Fibroblast of pulmonary artery (primary cell): Measurements from ENCODE around the gene LARGE2.

Experiments used
- DNase-seq: peaks from one replicate; pipeline ENCODE4 v3.0.0-alpha.2; 2010; ENCODE audit warnings: low read depth
- H3K4me3 ChIP-seq: replicated peaks from 2 replicates; pipeline ENCODE4 v1.5.1; 2011; ENCODE audit warnings: low read depth, mild to moderate bottlenecking, control low read depth, low read length, moderate library complexity
- TF ChIP-seq, protein P1 (sequence below): IDR thresholded peaks from 2 replicates; pipeline ENCODE4 v1.5.1; 2011; ENCODE audit warnings: mild to moderate bottlenecking, control low read depth, low read length, inconsistent platforms; ENCODE audit errors: missing control alignments

LARGE2 gene

DNA sequence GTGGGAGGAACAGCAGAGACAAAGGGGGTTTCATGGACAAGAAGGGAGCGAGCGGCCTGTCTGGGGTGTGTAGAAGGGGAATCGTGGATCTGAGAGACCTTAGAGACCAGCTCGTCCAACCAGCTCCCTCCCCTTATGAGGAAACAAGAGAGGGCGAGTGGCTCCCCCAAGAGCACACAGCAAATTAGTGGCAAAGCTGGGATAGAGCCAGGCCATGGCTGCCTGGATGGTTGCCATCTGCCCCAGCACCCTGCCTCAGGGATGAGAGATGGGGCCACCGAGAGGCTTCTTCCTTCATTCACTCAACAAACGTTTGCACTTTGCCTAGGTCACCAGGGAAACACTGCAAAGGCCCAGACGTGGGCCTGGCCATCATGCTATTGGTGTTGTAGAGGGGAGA lies 32.9 kb upstream of the LARGE2 start:
- DNase-seq = no peak
- TF ChIP-seq, protein P1, sequence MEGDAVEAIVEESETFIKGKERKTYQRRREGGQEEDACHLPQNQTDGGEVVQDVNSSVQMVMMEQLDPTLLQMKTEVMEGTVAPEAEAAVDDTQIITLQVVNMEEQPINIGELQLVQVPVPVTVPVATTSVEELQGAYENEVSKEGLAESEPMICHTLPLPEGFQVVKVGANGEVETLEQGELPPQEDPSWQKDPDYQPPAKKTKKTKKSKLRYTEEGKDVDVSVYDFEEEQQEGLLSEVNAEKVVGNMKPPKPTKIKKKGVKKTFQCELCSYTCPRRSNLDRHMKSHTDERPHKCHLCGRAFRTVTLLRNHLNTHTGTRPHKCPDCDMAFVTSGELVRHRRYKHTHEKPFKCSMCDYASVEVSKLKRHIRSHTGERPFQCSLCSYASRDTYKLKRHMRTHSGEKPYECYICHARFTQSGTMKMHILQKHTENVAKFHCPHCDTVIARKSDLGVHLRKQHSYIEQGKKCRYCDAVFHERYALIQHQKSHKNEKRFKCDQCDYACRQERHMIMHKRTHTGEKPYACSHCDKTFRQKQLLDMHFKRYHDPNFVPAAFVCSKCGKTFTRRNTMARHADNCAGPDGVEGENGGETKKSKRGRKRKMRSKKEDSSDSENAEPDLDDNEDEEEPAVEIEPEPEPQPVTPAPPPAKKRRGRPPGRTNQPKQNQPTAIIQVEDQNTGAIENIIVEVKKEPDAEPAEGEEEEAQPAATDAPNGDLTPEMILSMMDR = no peak
- no peak overlapping the region for H3K4me3 ChIP-seq

DNA sequence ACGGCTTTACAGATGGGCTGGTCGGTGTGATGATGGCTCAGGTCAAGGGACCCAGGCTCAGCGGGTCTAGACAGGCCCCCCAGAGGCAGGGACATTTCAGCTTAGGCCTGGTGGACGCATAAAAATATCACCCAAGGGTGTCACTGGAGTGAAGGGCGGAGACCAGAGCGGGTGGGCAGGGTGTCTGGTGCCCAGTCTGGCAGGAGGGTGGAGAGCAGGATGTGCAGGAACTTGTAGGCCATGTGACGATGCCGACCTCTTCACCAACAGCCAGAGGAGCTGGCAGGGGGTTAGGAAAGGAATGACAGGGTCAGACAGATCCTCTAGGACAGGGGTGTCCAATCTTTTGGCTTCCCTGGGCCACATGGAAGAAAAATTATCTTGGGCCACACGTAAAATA lies 32.5 kb upstream of the LARGE2 start:
- no peak for DNase-seq
- TF ChIP-seq, protein P1 = no peak

DNA sequence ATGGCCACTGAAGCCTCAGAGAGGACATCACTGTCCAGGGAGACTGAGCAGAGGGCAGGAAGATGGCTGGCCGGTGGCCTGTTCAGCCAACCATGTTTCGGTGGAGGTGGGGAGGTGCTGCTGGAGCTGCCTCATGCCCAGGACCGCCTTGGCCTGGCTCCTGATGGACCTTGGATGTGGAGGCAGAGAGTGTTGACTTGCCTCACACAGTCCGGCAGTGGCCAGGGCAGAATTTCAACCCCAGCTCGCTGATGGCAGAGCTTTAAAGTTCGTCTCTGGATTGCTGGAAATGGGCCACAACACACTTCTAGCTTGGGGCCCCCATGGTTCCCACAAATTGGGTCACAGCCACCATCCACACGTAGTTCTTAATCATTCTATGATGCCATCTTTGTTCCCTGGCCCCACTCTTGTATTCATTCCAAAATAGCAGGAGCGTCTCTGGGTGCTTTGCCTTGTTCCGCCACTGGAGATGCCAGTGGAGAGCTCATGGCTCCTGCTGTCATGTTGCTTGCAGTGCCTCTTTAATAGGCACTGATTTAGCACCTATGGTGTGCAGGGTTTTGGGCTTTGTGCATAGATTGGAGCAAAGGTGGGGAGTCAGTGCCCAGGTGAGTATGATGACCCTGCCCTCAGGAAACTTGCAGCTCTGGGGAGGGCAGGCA lies 31.4 kb upstream of the LARGE2 start:
- DNase-seq = no peak
- H3K4me3 ChIP-seq = no peak overlapping the region
- TF ChIP-seq, protein P1 = no peak

More for the DNA sequence above, 32.5 kb upstream of the LARGE2 start:
- H3K4me3 ChIP-seq = no peak overlapping the region

DNA sequence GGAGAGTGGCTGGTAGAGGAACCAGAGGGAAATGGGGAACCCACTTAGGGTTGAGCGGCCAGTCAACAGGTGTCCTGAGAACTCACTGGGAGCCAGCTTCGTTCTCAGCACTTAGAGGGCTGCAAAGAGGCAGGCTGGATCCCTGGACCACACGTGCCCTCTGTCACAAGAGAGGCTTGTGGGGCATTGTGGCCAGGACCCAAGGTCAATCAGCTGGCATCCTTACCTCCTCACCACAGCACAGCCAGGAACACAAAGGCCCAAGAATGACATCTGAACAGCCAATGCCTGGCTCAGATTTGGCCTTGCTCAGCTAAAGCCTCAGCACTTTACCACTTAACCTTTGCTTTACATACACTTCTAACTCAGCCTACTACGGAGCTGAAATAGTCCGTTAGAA lies 29.6 kb upstream of the LARGE2 start:
- no peak overlapping the region for H3K4me3 ChIP-seq
- DNase-seq = no peak
- TF ChIP-seq, protein P1 = no peak

DNA sequence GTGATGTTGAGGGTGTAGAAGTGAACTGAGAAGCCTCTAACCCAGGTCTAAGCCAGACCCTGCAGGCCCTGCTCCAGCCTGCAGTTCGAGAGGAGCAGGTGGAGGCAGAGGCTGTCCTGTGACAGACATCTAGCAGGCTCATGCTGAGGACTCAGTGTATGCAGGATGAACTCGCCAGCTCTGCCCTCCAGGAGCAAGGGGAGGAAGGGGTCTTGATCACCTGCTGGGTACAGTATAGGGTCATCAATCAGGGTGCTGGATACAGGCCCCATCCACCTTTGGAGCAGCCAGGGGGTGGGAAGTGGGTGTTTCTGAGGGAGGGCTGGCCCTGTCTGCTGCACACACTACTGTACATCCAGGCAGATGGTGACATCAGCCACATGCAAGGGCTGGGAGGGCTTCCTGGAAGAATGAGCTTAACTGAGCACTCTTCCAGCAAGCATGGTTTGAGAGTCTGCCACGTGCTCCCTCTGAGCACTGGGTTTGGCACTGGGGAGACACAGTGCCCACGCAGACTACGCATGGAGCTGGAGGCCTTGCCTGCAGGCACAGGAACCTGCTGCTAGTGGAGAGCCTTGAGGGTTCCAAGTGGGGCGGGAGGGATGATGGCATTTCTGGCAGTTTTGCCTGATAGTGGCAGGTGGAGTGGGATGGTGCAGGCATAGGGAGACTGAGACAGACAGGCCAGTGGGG lies 27.8 kb upstream of the LARGE2 start:
- no peak overlapping the region for H3K4me3 ChIP-seq
- DNase-seq = no peak
- TF ChIP-seq, protein P1 = no peak

DNA sequence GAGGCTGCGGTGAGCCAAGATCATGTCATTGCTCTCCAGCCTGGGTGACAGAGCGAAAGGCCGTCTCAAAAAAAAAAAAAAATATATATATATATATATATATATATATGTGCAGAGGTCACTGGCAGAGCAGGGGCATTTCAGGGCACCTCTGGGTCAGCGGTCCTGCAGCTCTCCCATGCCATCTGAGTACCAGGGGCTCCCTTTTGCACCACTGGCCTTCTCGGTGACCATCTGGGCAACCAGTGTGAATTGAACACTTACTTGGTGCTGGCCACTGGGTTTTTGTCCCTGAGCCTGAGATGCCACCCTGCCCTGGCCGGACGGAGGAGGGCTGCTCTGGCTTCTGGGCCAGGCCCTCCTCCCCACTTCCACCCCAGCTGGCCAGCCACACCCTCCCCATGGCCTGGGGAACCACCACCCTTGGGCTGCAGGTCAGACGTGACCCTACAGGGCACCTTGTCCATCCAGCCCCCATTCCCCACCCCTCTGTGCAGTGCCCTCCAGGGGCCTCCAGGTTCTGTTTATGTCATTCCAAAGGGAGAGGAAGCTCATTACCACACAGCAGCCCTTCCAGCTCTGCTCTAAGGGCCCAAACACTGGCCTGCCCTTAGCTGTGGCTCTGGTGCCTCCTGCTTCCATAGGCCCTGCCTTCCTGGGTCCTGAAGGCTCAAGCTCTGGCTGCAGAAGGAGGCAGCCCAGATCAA lies 26.8 kb upstream of the LARGE2 start:
- TF ChIP-seq, protein P1 = no peak
- DNase-seq = no peak
- H3K4me3 ChIP-seq = no peak overlapping the region
